ENCODE data around the gene MFSD2A.
A peak's percentile ranks its signal among the peaks of the same experiment; 100 is the strongest.

MFSD2A gene

GRCh38 chr1:39951926-39952325 lies 3.0 kb upstream of the MFSD2A start:
- no peak for DNase-seq (ENCODE audit: low read depth in 2 of 2)
- no peak for TF ChIP-seq CTCF (IDR thresholded peaks at IDR 0.05; ENCODE audit: low read depth, low read length)
- H3K4me3 ChIP-seq (replicated peaks in 1 of 2; ENCODE audit: low read depth in 2 of 2, low read length in 2 of 2), result no peak overlapping the region

GRCh38 chr1:39952359-39953110 lies 2.4 kb upstream of the MFSD2A start:
- H3K4me3 ChIP-seq (replicated peaks in 1 of 2; ENCODE audit: low read depth in 2 of 2, low read length in 2 of 2), result no peak overlapping the region
- TF ChIP-seq CTCF (IDR thresholded peaks at IDR 0.05; ENCODE audit: low read depth, low read length), result no peak
- DNase-seq (ENCODE audit: low read depth in 2 of 2), result peak; percentile 6 to 73

- TF ChIP-seq CTCF (IDR thresholded peaks at IDR 0.05; ENCODE audit: low read depth, low read length), result no peak
- peak overlapping the region in 1 of 2 donors; percentile 26 for H3K4me3 ChIP-seq (replicated peaks in 1 of 2; ENCODE audit: low read depth in 2 of 2, low read length in 2 of 2)
- DNase-seq (ENCODE audit: low read depth in 2 of 2), result no peak
Measured at GRCh38 chr1:39954324-39954869, 548 bp upstream of the MFSD2A start.

- DNase-seq (ENCODE audit: low read depth in 2 of 2), result peak; percentile 44 to 63
- H3K4me3 ChIP-seq (replicated peaks in 1 of 2; ENCODE audit: low read depth in 2 of 2, low read length in 2 of 2), result peak overlapping the region; percentile 61 to 63
- TF ChIP-seq CTCF (IDR thresholded peaks at IDR 0.05; ENCODE audit: low read depth, low read length), result no peak
Measured at GRCh38 chr1:39955547-39956539, 898 bp downstream of the MFSD2A start.

GRCh38 chr1:39957299-39958015 lies 2.5 kb downstream of the MFSD2A start:
- no peak for TF ChIP-seq CTCF (IDR thresholded peaks at IDR 0.05; ENCODE audit: low read depth, low read length)
- no peak overlapping the region for H3K4me3 ChIP-seq (replicated peaks in 1 of 2; ENCODE audit: low read depth in 2 of 2, low read length in 2 of 2)
- peak in 1 of 2 donors; percentile 43 for DNase-seq (ENCODE audit: low read depth in 2 of 2)
